ENCODE data around the gene KRTAP10-5.
"Not testable (repeated sequence)": the region's sequence is repeated elsewhere in the genome, so short reads cannot be mapped to it uniquely, and the experiment has no call there.

Gene KRTAP10-5

DNA sequence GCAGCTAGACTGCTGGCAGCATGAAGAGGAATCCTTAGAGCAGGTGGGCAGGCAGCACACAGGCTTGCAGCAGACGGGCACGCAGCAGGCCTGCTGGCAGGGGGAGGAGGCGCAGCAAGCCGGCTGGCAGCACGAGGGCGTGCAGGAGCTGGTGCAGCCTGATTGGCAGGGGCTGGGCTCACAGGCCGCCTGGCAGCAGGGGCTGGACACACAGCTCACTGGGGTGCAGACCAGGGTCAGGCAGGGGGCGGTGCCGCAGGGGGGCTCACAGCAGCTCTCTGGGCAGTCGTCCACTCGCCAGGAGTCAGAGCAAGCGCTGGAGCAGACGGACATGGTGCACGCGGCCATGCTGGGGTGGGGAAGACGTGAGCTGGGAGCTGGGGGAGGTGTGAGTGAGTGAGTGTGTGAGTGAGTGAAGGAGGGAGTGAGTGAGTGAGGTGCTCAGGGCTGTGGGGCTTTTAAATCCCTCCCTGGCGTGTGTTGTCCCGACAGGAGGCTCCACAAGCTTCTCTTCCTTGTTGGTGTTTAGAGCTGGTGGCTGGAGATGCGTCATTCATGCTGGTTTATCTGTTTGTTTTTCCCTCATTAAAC is at the start of gene KRTAP10-5:
Gene KRTAP10-5 (minus strand): TSS at position 374 of the 591 bp plus-strand sequence. CDS start 26 bp downstream, at position 348.
- DNase-seq (ENCODE audit: low spot score) = not testable (repeated sequence)

DNA sequence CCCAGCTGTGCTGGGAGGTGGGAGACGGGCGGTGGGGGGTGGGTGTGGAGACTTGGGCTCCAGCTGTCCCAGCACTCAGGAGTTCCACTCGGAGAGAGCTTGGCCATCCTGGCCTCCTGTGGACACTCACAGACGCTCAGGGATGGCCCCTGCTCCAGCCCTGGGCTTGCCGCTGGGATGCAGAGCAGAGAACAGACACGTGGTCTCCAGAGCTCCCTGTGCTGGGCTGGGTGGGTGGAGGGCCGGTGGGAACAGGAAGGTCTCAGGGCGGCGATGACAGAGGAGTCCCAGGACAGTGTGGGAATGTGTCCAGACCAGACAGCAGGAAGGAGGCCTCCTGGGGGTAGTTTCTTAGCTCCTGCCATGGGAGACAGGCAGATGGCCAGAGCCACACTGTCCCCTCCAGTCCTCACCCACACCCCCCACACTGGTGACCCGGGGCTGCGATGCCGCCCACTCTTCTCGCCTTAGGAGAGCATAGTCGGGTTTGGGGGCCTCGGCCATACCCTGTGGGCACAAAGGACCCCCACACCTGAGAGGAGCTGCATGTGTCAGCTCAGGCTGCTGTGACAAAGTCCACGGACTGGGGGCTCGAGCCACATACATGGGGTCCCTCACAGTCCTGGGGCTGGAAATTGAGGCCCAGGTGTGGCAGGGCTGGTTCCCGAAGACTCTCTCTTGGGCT is 48.4 kb upstream of the KRTAP10-5 start:
- no peak for DNase-seq (ENCODE audit: low spot score)

GRCh38 chr21:44627831-44628233 is 47.4 kb upstream of the KRTAP10-5 start:
- not testable (repeated sequence) for DNase-seq (ENCODE audit: low spot score)

DNA sequence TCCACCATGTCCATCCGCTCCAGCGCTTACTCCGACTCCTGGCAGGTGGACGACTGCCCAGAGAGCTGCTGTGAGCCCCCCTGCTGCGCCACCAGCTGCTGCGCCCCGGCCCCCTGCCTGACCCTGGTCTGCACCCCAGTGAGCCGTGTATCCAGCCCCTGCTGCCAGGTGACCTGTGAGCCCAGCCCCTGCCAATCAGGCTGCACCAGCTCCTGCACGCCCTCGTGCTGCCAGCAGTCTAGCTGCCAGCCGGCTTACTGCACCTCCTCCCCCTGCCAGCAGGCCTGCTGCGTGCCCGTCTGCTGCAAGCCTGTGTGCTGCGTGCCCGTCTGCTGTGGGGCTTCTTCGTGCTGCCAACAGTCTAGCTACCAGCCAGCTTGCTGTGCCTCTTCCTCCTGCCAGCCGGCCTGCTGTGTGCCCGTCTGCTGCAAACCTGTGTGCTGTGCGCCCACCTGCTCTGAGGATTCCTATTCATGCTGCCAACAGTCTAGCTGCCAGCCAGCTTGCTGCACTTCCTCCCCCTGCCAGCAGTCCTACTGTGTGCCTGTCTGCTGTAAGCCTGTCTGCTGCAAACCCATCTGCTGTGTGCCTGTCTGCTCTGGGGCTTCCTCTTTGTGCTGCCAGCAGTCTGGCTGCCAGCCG is 46.9 kb upstream of the KRTAP10-5 start:
- not testable (repeated sequence) for DNase-seq (ENCODE audit: low spot score)

- no peak for DNase-seq (ENCODE audit: low spot score)
These were observed 46.3 kb upstream of the KRTAP10-5 start, which contains the start of gene KRTAP10-9 for GRCh38 chr21:44626673-44627143. KRTAP10-9 (plus strand) TSS chr21:44627093; CDS start chr21:44627172, 79 bp downstream.

DNA sequence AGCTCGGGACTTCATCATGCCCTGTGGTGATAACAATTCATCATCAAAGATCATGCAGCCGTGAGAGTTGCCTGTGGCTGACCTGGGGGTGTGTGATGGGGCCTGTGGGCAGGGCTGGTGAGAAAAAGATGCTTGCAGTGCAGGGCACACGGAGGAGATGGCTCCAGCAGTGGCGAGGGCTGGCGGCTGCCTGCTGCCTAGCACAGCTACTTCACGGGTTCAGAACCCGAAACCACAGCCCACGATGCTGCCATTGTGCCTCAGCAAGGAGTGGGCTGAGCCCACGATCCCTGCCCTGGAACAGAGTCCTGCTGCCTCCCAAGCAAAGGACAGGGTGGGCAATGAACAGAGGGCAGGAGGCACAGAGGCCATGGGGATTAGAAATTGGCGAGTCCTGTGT is 45.9 kb upstream of the KRTAP10-5 start:
- DNase-seq (ENCODE audit: low spot score) = no peak

- no peak for DNase-seq (ENCODE audit: low spot score)
These were observed 45.4 kb upstream of the KRTAP10-5 start for GRCh38 chr21:44625756-44626155.

GRCh38 chr21:44623575-44623974 is 43.2 kb upstream of the KRTAP10-5 start:
- no peak for DNase-seq (ENCODE audit: low spot score)

- no peak for DNase-seq (ENCODE audit: low spot score)
These were observed 39.5 kb upstream of the KRTAP10-5 start for GRCh38 chr21:44619886-44620285.

- DNase-seq (ENCODE audit: low spot score) = no peak
These were observed 38.5 kb upstream of the KRTAP10-5 start for GRCh38 chr21:44618909-44619308.

DNA sequence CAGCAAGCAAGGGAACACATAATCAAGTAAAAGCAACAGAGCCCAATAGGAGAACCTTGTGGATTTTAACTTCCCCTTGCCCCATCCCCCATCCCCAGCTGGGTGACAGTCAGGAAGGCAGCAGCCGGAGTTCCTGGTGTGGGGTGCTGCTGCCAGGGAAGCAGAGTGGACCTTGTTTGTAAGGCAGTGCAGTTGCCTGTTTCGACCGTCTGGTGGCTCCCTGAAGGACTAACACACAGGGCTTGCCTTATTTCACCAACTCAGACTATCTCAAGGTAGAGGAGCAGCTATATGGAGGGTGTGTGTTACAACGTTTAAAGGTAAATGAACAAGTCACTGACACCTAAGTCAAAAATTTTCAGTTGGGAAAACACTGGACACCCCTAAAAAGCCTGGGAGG is 38.1 kb upstream of the KRTAP10-5 start:
- no peak for DNase-seq (ENCODE audit: low spot score)

GRCh38 chr21:44617071-44617501 is 36.7 kb upstream of the KRTAP10-5 start:
- no peak for DNase-seq (ENCODE audit: low spot score)

GRCh38 chr21:44616591-44616926 is 36.2 kb upstream of the KRTAP10-5 start:
- no peak for DNase-seq (ENCODE audit: low spot score)

GRCh38 chr21:44615911-44616590 is 35.6 kb upstream of the KRTAP10-5 start:
- no peak for DNase-seq (ENCODE audit: low spot score)

DNA sequence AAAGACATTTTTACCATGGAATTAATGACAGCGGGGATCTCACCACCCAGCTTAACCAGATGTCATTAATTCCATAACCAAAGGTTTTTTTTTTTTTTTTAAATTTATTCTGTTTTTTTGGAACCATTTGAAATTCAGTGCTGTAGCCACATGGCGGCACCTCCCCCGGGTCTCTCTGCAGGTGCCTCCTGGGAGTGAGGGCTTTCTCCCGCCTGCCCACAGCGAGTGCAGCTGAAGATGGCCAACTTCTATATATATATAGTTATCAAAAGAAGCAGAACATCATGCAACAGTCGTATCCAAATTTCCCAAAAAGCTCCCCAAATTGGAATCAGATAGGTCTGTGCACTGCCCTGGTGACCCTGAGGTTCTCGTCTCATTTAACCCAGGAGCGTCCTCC is 35.1 kb upstream of the KRTAP10-5 start:
- DNase-seq (ENCODE audit: low spot score) = no peak

DNA sequence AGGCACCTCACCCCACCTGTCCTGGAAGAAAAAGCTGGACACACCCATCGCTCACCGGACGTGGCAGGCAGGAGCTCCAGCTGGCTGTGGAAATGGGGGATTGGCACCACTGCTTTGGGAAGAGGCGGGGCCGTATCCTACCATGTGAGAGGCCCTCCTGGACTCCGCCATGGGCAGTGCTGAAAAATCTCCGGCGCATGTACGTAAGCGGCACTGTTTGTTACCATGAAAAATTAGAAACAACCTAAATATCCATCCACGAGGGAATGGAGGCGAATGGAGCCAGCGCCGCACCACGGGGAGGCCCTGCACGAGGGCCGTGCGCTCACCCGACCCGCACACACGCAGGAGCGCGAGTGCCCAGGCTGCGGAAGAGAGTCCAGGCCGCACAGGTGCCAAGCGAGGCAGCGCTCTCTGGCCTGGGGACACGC is 34.6 kb upstream of the KRTAP10-5 start:
- no peak for DNase-seq (ENCODE audit: low spot score)

- no peak for DNase-seq (ENCODE audit: low spot score)
These were observed 33.8 kb upstream of the KRTAP10-5 start for GRCh38 chr21:44614161-44614631.

DNA sequence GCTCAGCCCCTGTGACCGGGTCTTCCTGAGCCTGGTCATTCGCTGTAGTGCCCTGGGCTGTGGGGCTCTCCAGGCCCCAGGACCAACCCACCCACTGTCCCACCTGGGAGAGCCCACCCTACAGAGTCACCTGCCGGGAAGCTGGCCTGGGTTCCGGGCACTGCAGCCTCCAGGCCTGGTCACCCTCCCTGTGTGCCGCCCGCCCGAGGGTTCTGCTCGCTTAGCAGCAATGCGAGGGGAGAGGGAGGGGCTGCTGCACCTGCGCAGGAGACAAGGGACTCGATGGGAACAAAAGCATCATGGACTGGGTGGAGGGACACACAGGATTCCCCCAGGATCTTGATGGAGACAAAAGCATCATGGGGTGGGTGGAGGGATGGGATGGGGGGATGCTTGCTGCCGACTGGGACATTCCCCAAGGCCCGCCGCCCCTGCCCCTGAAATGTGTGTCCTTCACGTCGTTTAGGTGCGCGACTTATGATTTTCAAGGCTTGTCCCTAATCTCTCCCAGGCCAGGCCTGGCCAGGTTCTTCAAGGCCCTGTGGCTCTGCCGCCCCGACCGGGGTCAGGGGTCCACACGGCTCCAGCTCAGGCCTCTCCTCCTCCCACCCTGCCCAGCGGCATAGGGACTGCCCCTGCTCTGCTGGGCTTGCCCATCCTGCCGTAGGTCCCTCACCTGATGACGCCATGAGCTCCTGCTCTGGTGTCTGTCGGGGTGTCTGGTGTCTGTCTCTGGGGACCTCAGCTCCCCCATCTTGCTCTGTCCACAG is 33.2 kb upstream of the KRTAP10-5 start:
- DNase-seq (ENCODE audit: low spot score) = no peak

GRCh38 chr21:44612669-44613229 is 32.3 kb upstream of the KRTAP10-5 start:
- DNase-seq (ENCODE audit: low spot score) = no peak

- DNase-seq (ENCODE audit: low spot score) = no peak
These were observed 31.7 kb upstream of the KRTAP10-5 start, which contains the start of gene KRTAP10-8 for GRCh38 chr21:44612029-44612486. KRTAP10-8 (plus strand) TSS chr21:44612079; CDS start chr21:44612101, 22 bp downstream.

DNA sequence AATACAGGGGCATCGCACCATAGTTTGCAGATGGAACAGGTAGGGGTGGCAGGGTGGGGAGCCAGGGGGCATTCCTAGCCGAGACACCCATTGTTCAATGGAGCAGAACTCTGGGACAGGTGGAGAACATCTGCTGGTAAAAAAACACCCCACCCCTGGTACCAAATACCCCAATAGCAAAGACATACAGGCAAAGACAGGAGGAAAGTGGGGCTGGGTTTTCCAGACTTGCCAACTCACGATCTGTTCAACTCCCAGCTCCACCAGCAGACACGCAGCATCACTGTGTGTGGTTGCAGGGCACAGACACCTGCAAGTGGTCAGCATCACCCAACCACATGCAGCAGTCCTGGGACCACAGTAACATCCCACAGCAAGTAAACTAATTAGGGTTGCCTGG is 31.1 kb upstream of the KRTAP10-5 start:
- no peak for DNase-seq (ENCODE audit: low spot score)
